Stomach (tissue), 4 donors: Measurements from ENCODE around the gene MRPL40.

Experiments
- POLR2A ChIP-seq, 4 donors: fragments of 450-650 bp; IDR thresholded peaks; one replicate each; pipeline ENCODE4 v1.6.1; 2016; ENCODE audit warnings: antibody characterized with exemption in 4 of 4, control low read depth in 2 of 4, mild to moderate bottlenecking in 1 of 4, moderate library complexity in 1 of 4
- POLR2AphosphoS5 ChIP-seq, 3 donors: sonication (generic); formaldehyde crosslinking; IDR thresholded peaks; one replicate each; pipeline ENCODE4 v1.6.1; 2016; ENCODE audit warnings: antibody characterized with exemption in 3 of 3
- TF ChIP-seq, protein P1 (sequence below), 7 experiments: fragments of 450-650 bp in 4 of 7; fragments of 200-600 bp in 3 of 7; sonication (generic) in 3 of 7; IDR thresholded peaks; one replicate each; pipeline ENCODE4 v1.5.1; 2016 to 2019; ENCODE audit warnings: antibody characterized with exemption in 7 of 7, control low read depth in 2 of 7, mild to moderate bottlenecking in 1 of 7

GRCh38 chr22:19410941-19411689 is 21.2 kb upstream of the MRPL40 start:
- TF ChIP-seq, protein P1, sequence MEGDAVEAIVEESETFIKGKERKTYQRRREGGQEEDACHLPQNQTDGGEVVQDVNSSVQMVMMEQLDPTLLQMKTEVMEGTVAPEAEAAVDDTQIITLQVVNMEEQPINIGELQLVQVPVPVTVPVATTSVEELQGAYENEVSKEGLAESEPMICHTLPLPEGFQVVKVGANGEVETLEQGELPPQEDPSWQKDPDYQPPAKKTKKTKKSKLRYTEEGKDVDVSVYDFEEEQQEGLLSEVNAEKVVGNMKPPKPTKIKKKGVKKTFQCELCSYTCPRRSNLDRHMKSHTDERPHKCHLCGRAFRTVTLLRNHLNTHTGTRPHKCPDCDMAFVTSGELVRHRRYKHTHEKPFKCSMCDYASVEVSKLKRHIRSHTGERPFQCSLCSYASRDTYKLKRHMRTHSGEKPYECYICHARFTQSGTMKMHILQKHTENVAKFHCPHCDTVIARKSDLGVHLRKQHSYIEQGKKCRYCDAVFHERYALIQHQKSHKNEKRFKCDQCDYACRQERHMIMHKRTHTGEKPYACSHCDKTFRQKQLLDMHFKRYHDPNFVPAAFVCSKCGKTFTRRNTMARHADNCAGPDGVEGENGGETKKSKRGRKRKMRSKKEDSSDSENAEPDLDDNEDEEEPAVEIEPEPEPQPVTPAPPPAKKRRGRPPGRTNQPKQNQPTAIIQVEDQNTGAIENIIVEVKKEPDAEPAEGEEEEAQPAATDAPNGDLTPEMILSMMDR (IDR thresholded peaks at IDR 0.05): no peak
- TF ChIP-seq POLR2A (IDR thresholded peaks at IDR 0.05) (no peak), POLR2AphosphoS5 (IDR thresholded peaks at IDR 0.05) (no peak)
